Erythroblast (primary cell): ENCODE data around the gene MAVS.

Source experiments
- GATA1 ChIP-seq: IDR thresholded peaks from 2 replicates; pipeline ENCODE4 v1.6.1; 2011; ENCODE audit warnings: low read depth, mild to moderate bottlenecking, control low read depth, low read length, moderate library complexity
- POLR2A ChIP-seq: IDR thresholded peaks from 2 replicates; pipeline ENCODE4 v1.6.1; 2011; ENCODE audit warnings: mild to moderate bottlenecking, low read length

DNA sequence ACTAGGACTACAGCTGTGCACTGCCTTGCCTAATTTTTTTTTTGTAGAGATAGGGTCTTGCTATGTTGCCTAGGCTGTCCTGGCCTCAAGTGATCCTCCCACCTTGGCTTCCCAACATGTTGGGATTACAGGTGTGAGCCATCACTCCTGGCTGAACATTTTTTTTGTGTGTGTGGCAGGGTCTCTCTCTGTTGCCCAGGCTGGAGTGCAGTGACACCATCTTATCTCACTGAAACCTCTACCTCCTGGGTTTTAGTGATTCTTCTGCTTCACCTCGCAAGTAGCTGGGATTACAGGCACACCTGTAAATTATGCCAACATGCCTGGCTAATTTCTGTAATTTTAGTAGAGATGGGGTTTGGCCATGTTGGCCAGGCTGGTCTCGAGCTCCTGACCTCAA, 67.8 kb downstream of the MAVS start:
- TF ChIP-seq POLR2A (no peak), GATA1 (no peak)
